ENCODE measurements around the gene COL25A1.

COL25A1 gene

GRCh38 chr4:109263721-109264120 lies 38.7 kb downstream of the COL25A1 start:
- POLR2A ChIA-PET, result no interaction called here
- no peak for DNase-seq (ENCODE audit: extremely low spot score)
- no peak for TF ChIP-seq L3MBTL2 (conservative IDR thresholded peaks at IDR 0.05)
- no peak for TF ChIP-seq BHLHE40 (IDR thresholded peaks at IDR 0.05; ENCODE audit: borderline replicate concordance)
- TF ChIP-seq PKNOX1 (IDR thresholded peaks at IDR 0.05), result no peak
- no peak for TF ChIP-seq SP1 (IDR thresholded peaks at IDR 0.05)
- TF ChIP-seq ZNF384 (IDR thresholded peaks at IDR 0.05), result no peak
- TF ChIP-seq HDGF (IDR thresholded peaks at IDR 0.05; ENCODE audit: borderline replicate concordance), result no peak
- no peak for TF ChIP-seq FOXK2 (IDR thresholded peaks at IDR 0.05)
- TF ChIP-seq ELF4 (IDR thresholded peaks at IDR 0.05), result no peak
- no peak for TF ChIP-seq ARNT (IDR thresholded peaks at IDR 0.05)
- CTCF ChIA-PET, result interaction anchor here (0.8 kb wide), 1 partner anchor 9 kb away, joined by 4 read pairs; no protein-coding TSS in a partner anchor

GRCh38 chr4:109256818-109257217 lies 45.6 kb downstream of the COL25A1 start:
- no peak for TF ChIP-seq CTBP1 (IDR thresholded peaks at IDR 0.05; ENCODE audit: borderline replicate concordance)
- no peak for TF ChIP-seq SUZ12 (IDR thresholded peaks at IDR 0.05)
- no peak for TF ChIP-seq ELF4 (IDR thresholded peaks at IDR 0.05)
- no peak for TF ChIP-seq L3MBTL2 (conservative IDR thresholded peaks at IDR 0.05)
- TF ChIP-seq HDGF (IDR thresholded peaks at IDR 0.05; ENCODE audit: borderline replicate concordance), result no peak
- no peak for TF ChIP-seq TARDBP (IDR thresholded peaks at IDR 0.05)
- TF ChIP-seq PKNOX1 (IDR thresholded peaks at IDR 0.05), result no peak
- no peak for TF ChIP-seq LEF1 (IDR thresholded peaks at IDR 0.05; ENCODE audit: borderline replicate concordance)
- no peak for DNase-seq (ENCODE audit: extremely low spot score)
- ChIA-PET CTCF (no interaction called here), POLR2A (interaction anchor here (0.7 kb wide), 1 partner anchor 46 kb away, joined by 3 read pairs; no protein-coding TSS in a partner anchor)

GRCh38 chr4:109254845-109255244 lies 47.6 kb downstream of the COL25A1 start:
- DNase-seq (ENCODE audit: extremely low spot score), result no peak
- CTCF ChIA-PET, result interaction anchor here (0.8 kb wide), 1 partner anchor 9 kb away, joined by 4 read pairs; no protein-coding TSS in a partner anchor
- POLR2A ChIA-PET, result no interaction called here
- TF ChIP-seq SUZ12 (IDR thresholded peaks at IDR 0.05), result no peak
- no peak for TF ChIP-seq TARDBP (IDR thresholded peaks at IDR 0.05)
- TF ChIP-seq LEF1 (IDR thresholded peaks at IDR 0.05; ENCODE audit: borderline replicate concordance), result no peak
- no peak for TF ChIP-seq CTBP1 (IDR thresholded peaks at IDR 0.05; ENCODE audit: borderline replicate concordance)
- TF ChIP-seq ELF4 (IDR thresholded peaks at IDR 0.05), result no peak
- TF ChIP-seq FOXK2 (IDR thresholded peaks at IDR 0.05), result no peak
- TF ChIP-seq FOXM1 (IDR thresholded peaks at IDR 0.05; ENCODE audit: borderline replicate concordance), result no peak
- TF ChIP-seq NFRKB (IDR thresholded peaks at IDR 0.05), result no peak
- no peak for TF ChIP-seq BHLHE40 (IDR thresholded peaks at IDR 0.05; ENCODE audit: borderline replicate concordance)
- TF ChIP-seq ARNT (IDR thresholded peaks at IDR 0.05), result no peak
- no peak for TF ChIP-seq ZNF384 (IDR thresholded peaks at IDR 0.05)
- TF ChIP-seq SP1 (IDR thresholded peaks at IDR 0.05), result no peak
- no peak for TF ChIP-seq HDGF (IDR thresholded peaks at IDR 0.05; ENCODE audit: borderline replicate concordance)
- no peak for TF ChIP-seq FOXA1 (IDR thresholded peaks at IDR 0.05)
- TF ChIP-seq PKNOX1 (IDR thresholded peaks at IDR 0.05), result no peak
- TF ChIP-seq L3MBTL2 (conservative IDR thresholded peaks at IDR 0.05), result no peak

GRCh38 chr4:109251396-109251795 lies 51.1 kb downstream of the COL25A1 start:
- no peak for DNase-seq (ENCODE audit: extremely low spot score)
- POLR2A ChIA-PET, result no interaction called here
- CTCF ChIA-PET, result no interaction called here
- TF ChIP-seq ARNT (IDR thresholded peaks at IDR 0.05) (no peak), CTBP1 (IDR thresholded peaks at IDR 0.05; ENCODE audit: borderline replicate concordance) (no peak), LEF1 (IDR thresholded peaks at IDR 0.05; ENCODE audit: borderline replicate concordance) (no peak), FOXA1 (IDR thresholded peaks at IDR 0.05) (no peak), ELF4 (IDR thresholded peaks at IDR 0.05) (no peak), PKNOX1 (IDR thresholded peaks at IDR 0.05) (no peak), L3MBTL2 (conservative IDR thresholded peaks at IDR 0.05) (no peak)

- POLR2A ChIA-PET, result no interaction called here
- TF ChIP-seq SP1 (IDR thresholded peaks at IDR 0.05) (no peak), CTBP1 (IDR thresholded peaks at IDR 0.05; ENCODE audit: borderline replicate concordance) (no peak), ZNF384 (IDR thresholded peaks at IDR 0.05) (no peak), ELF4 (IDR thresholded peaks at IDR 0.05) (no peak), TARDBP (IDR thresholded peaks at IDR 0.05) (no peak)
Measured at GRCh38 chr4:109248322-109248900, 54.0 kb downstream of the COL25A1 start.

GRCh38 chr4:109243871-109244270 lies 58.6 kb downstream of the COL25A1 start:
- no peak for DNase-seq (ENCODE audit: extremely low spot score)
- POLR2A ChIA-PET, result no interaction called here
- TF ChIP-seq CTBP1 (IDR thresholded peaks at IDR 0.05; ENCODE audit: borderline replicate concordance) (no peak), NFRKB (IDR thresholded peaks at IDR 0.05) (no peak), FOXK2 (IDR thresholded peaks at IDR 0.05) (no peak), ELF4 (IDR thresholded peaks at IDR 0.05) (no peak), BHLHE40 (IDR thresholded peaks at IDR 0.05; ENCODE audit: borderline replicate concordance) (no peak), LEF1 (IDR thresholded peaks at IDR 0.05; ENCODE audit: borderline replicate concordance) (no peak)
- CTCF ChIA-PET, result no interaction called here

More at GRCh38 chr4:109248322-109248900, 54.0 kb downstream of the COL25A1 start:
- DNase-seq (ENCODE audit: extremely low spot score), result no peak
- CTCF ChIA-PET, result no interaction called here
